Heart left ventricle (tissue), 13 donors: ENCODE results near the gene TUBD1.

Source experiments
- CTCF ChIP-seq, 12 donors: fragments of 200-600 bp; sonication (generic) in 4 of 12; IDR thresholded peaks; one replicate each; pipeline versions ENCODE4 v1.5.0 to v1.8.0; 2018 to 2022; ENCODE audit warnings: antibody characterized with exemption in 12 of 12, mild to moderate bottlenecking in 5 of 12
- POLR2A ChIP-seq, 2 donors: fragments of 450-650 bp; IDR thresholded peaks; one replicate each; pipeline ENCODE4 v1.6.1; 2017; ENCODE audit warnings: antibody characterized with exemption in 2 of 2, mild to moderate bottlenecking in 2 of 2, moderate library complexity in 2 of 2
- donor health status: ischemic (EF 13 %, LVEDD 7.1; RV severe dilation, severe dysfunction).
- donor health status: DM: no; HTN: yes; CAD: no.
- donor health status: DM: no; HTN: no; CAD: no.
- donor health status: ischemic (EF 25% LVEDD 6.9; RV normal size, moderate dysfunction).
- donor health status: ischemic (EF 25% LVEDD 5.7; RV mildly dilated, moderate dysfunction).
- donor health status: ischemic (EF 35%, LVEDD 5.7; RV mildly dilated, moderate dysfunction).
- donor health status: nonischemic (EF 11% LVEDD 7.7; RV severe dilation, severe dysfunction).
- donor health status: DM: yes; HTN: yes; CAD: no.
- donor health status: PGD.
- donor health status: ischemic (EF 29% LVEDD 5.4; RV normal size, mild dysfunction).
- donor health status: nonischemic (EF 23%, LVEDD 6.1; RV moderate dilation, normal function).

- TF ChIP-seq CTCF (IDR thresholded peaks at IDR 0.05) (no peak), POLR2A (IDR thresholded peaks at IDR 0.05) (no peak)
Observed at GRCh38 chr17:59840329-59841090, 52.2 kb downstream of the TUBD1 start.
